Measurements from ENCODE around the gene SATB2.

Gene SATB2

GRCh38 chr2:199465988-199466691 lies 8.4 kb upstream of the SATB2 start:
- no peak overlapping the region for H3K27ac ChIP-seq
- no peak overlapping the region for H3K4me3 ChIP-seq
- no peak for TF ChIP-seq CTCF (IDR thresholded peaks at IDR 0.05)
- no peak for DNase-seq (ENCODE audit: low spot score)

- DNase-seq (ENCODE audit: low spot score) = no peak
- no peak overlapping the region for H3K27ac ChIP-seq
- no peak for TF ChIP-seq CTCF (IDR thresholded peaks at IDR 0.05)
- no peak overlapping the region for H3K4me3 ChIP-seq
These were observed 7.7 kb upstream of the SATB2 start for GRCh38 chr2:199465390-199465789.

- H3K4me3 ChIP-seq = peak overlapping the region; percentile 72
- no peak for TF ChIP-seq CTCF (IDR thresholded peaks at IDR 0.05)
- no peak overlapping the region for H3K27ac ChIP-seq
- no peak for DNase-seq (ENCODE audit: low spot score)
These were observed 7.0 kb upstream of the SATB2 start for GRCh38 chr2:199464606-199465352.

- no peak overlapping the region for H3K27ac ChIP-seq
- peak overlapping the region; percentile 72 for H3K4me3 ChIP-seq
- no peak for DNase-seq (ENCODE audit: low spot score)
These were observed 6.2 kb upstream of the SATB2 start for GRCh38 chr2:199463708-199464605.

GRCh38 chr2:199462956-199463692 lies 5.4 kb upstream of the SATB2 start:
- TF ChIP-seq CTCF (IDR thresholded peaks at IDR 0.05) = peak; percentile 69
- DNase-seq (ENCODE audit: low spot score) = no peak
- H3K27ac ChIP-seq = no peak overlapping the region
- peak overlapping the region; percentile 72 for H3K4me3 ChIP-seq

More at GRCh38 chr2:199463708-199464605, 6.2 kb upstream of the SATB2 start:
- peak; percentile 5 for TF ChIP-seq CTCF (IDR thresholded peaks at IDR 0.05)

GRCh38 chr2:199462347-199462955 lies 4.7 kb upstream of the SATB2 start:
- peak overlapping the region; percentile 72 for H3K4me3 ChIP-seq
- H3K27ac ChIP-seq = no peak overlapping the region
- no peak for DNase-seq (ENCODE audit: low spot score)
- no peak for TF ChIP-seq CTCF (IDR thresholded peaks at IDR 0.05)
